ENCODE measurements around the gene DHRSX. TPM values are rescaled to one million over a fixed set of nuclear protein-coding genes. Genes with fewer than 3 reads are reported as not detected.

Gene DHRSX
- total and polyA plus RNA-seq, 2 of the 13 experiments (the other 11 are each of a cell fraction or from before 2014, with no cell fraction given), result 15.5 to 24.3 TPM

GRCh38 chrX:2533424-2533823 is 32.6 kb upstream of the DHRSX start:
- H3K9ac ChIP-seq (ENCODE audit: insufficient read depth, low read depth, low read length), result no peak overlapping the region
- H3K4me1 ChIP-seq (ENCODE audit: insufficient read depth, low read length), result peaks cover 2% of the 10 kb centered on the region; the same call in 1 of the 2 replicates
- H3K4me2 ChIP-seq (ENCODE audit: low read depth, low read length), result no peak overlapping the region
- H3K27ac ChIP-seq (ENCODE audit: extremely low read length, insufficient read depth, low read length), result no peak overlapping the region
- no peak overlapping the region for H3K4me3 ChIP-seq (replicated peaks in 1 of 3; ENCODE audit: insufficient read depth in 1 of 3, low read depth in 2 of 3, low read length in 3 of 3)
- ATAC-seq (no peak), DNase-seq (ENCODE audit: low spot score) (no peak), FAIRE-seq (no peak)
- no peaks in the 10 kb centered on the region for H3K9me3 ChIP-seq (ENCODE audit: low read length)
- H3K79me2 ChIP-seq (ENCODE audit: insufficient read depth, low read length), result no peaks in the 10 kb centered on the region
- H2AFZ ChIP-seq (ENCODE audit: low read length), result no peak overlapping the region
- no TSS peak for BruUV-seq (replicated peaks)
- H3K36me3 ChIP-seq (replicated peaks in 1 of 2; ENCODE audit: control insufficient read depth in 1 of 2, insufficient read depth in 2 of 2, low read length in 2 of 2), result no peaks in the 10 kb centered on the region
- ChIA-PET CTCF (ENCODE audit: low intra/inter-chr PET ratio, low total read pairs) (no interaction called here), POLR2A (no interaction called here)
- TF ChIP-seq PREB (CRISPR knock-in tag; IDR thresholded peaks at IDR 0.05) (no peak), ZNF564 (CRISPR knock-in tag; IDR thresholded peaks at IDR 0.05) (no peak), ZNF280B (CRISPR knock-in tag; IDR thresholded peaks at IDR 0.05; ENCODE audit: borderline replicate concordance) (no peak), ZNF30 (CRISPR knock-in tag; IDR thresholded peaks at IDR 0.05) (no peak), HOXA7 (CRISPR knock-in tag; IDR thresholded peaks at IDR 0.05) (no peak), ZSCAN21 (CRISPR knock-in tag; IDR thresholded peaks at IDR 0.05; ENCODE audit: borderline replicate concordance) (no peak)
- H4K20me1 ChIP-seq (ENCODE audit: insufficient read depth, low read length), result no peaks in the 10 kb centered on the region
- WGBS (ENCODE audit: low lambda C conversion rate), result 55% methylated on average over 7 of the region's 8 CpGs
- H3K27me3 ChIP-seq (ENCODE audit: control insufficient read depth in 1 of 2, insufficient read depth in 2 of 2, low read length in 2 of 2), result peaks cover 0 to 2% of the 10 kb centered on the region in 2 experiments; a peak in 2 of 5 replicates
- in situ Hi-C loops (cut with HindIII; ENCODE audit: extremely low pct_ligation_motif_present, low pct_unique_long_range_greater_than_20kb), result no loop called here
- intact Hi-C loops (cut with micrococcal nuclease; ENCODE audit: unreplicated experiment), result no loop called here

- no peak overlapping the region for H3K9ac ChIP-seq (ENCODE audit: insufficient read depth, low read depth, low read length)
- no peak for ATAC-seq
- H3K4me1 ChIP-seq (ENCODE audit: insufficient read depth, low read length), result peaks cover 6% of the 10 kb centered on the region
- no peak overlapping the region for H3K4me3 ChIP-seq (replicated peaks in 1 of 3; ENCODE audit: insufficient read depth in 1 of 3, low read depth in 2 of 3, low read length in 3 of 3)
- H3K9me3 ChIP-seq (ENCODE audit: low read length), result no peaks in the 10 kb centered on the region
- intact Hi-C loops (cut with micrococcal nuclease; ENCODE audit: unreplicated experiment), result no loop called here
- 62% methylated on average over 10 of the region's 10 CpGs for WGBS (ENCODE audit: low lambda C conversion rate)
- TF ChIP-seq ZNF546 (CRISPR knock-in tag; conservative IDR thresholded peaks at IDR 0.05) (no peak), RNF2 (conservative IDR thresholded peaks at IDR 0.05; ENCODE audit: low read depth) (no peak), ZNF75D (CRISPR knock-in tag; IDR thresholded peaks at IDR 0.05; ENCODE audit: borderline replicate concordance) (no peak), CBX2 (IDR thresholded peaks at IDR 0.05; ENCODE audit: low read depth, low read length) (no peak), CBX2 (CRISPR knock-in tag; IDR thresholded peaks at IDR 0.05; ENCODE audit: low read depth) (no peak)
- H3K36me3 ChIP-seq (replicated peaks in 1 of 2; ENCODE audit: control insufficient read depth in 1 of 2, insufficient read depth in 2 of 2, low read length in 2 of 2), result no peaks in the 10 kb centered on the region
- BruUV-seq (replicated peaks), result no TSS peak
- in situ Hi-C loops (cut with HindIII; ENCODE audit: extremely low pct_ligation_motif_present, low pct_unique_long_range_greater_than_20kb), result no loop called here
- H4K20me1 ChIP-seq (ENCODE audit: insufficient read depth, low read length), result no peaks in the 10 kb centered on the region
- no peak overlapping the region for H3K4me2 ChIP-seq (ENCODE audit: low read depth, low read length)
- no peak for DNase-seq (ENCODE audit: low spot score)
- ChIA-PET POLR2A (no interaction called here), CTCF (ENCODE audit: low intra/inter-chr PET ratio, low total read pairs) (no interaction called here)
- peaks cover 0 to 11% of the 10 kb centered on the region in 2 experiments; a peak in 2 of 5 replicates for H3K27me3 ChIP-seq (ENCODE audit: control insufficient read depth in 1 of 2, insufficient read depth in 2 of 2, low read length in 2 of 2)
- H3K79me2 ChIP-seq (ENCODE audit: insufficient read depth, low read length), result no peaks in the 10 kb centered on the region
- FAIRE-seq, result no peak
- H3K27ac ChIP-seq (ENCODE audit: extremely low read length, insufficient read depth, low read length), result no peak overlapping the region
- no peak overlapping the region for H2AFZ ChIP-seq (ENCODE audit: low read length)
Observed at GRCh38 chrX:2526390-2526789, 25.6 kb upstream of the DHRSX start.

Measured in HepG2 (cell line).